OCI-LY7 (cell line): ENCODE results near the gene SLC30A7. TPM values are rescaled to one million over a fixed set of nuclear protein-coding genes. Genes with fewer than 3 reads are reported as not detected.

Experiments used
- BruUV-seq: library from RNA; stranded (reverse); fragments of 400-500 nt; replicated peaks from 2 replicates; lab custom pipeline; 2021; lab: Mats Ljungman, UMichigan
- CTCF ChIA-PET: fragments of 300-600 bp; sonication (Branson Sonifier 250); formaldehyde crosslinking; loops from one replicate; lab custom pipeline; 2022; ENCODE audit warnings: antibody characterized with exemption; ENCODE audit not compliant: unreplicated experiment; lab: Charles Lee
- POLR2A ChIA-PET: fragments of 300-600 bp; sonication (Branson Sonifier 250); formaldehyde crosslinking; loops from one replicate; lab custom pipeline; 2022; ENCODE audit warnings: antibody characterized with exemption; lab: Charles Lee
- DNase-seq: peaks from one replicate; pipeline ENCODE4 v3.0.0-alpha.2; 2015; ENCODE audit warnings: low spot score
- H2AFZ ChIP-seq: fragments of 200-600 bp; sonication (generic), shearing (Covaris generic); 2 replicates; pipeline ENCODE4 v1.6.1; 2014; ENCODE audit warnings: mild to moderate bottlenecking, antibody characterized with exemption, low read length, moderate library complexity
- H3K27ac ChIP-seq: fragments of 200-600 bp; sonication (generic); 2 replicates; pipeline ENCODE4 v1.5.1; 2014; ENCODE audit warnings: mixed run types, low read depth, mild to moderate bottlenecking, moderate library complexity, low read length, inconsistent platforms; ENCODE audit not compliant: poor library complexity, severe bottlenecking
- H3K36me3 ChIP-seq: fragments of 200-600 bp; sonication (generic); 2 replicates; pipeline ENCODE4 v1.6.1; 2014; ENCODE audit warnings: mild to moderate bottlenecking, antibody characterized with exemption, low read length, moderate library complexity, mixed read lengths; ENCODE audit not compliant: insufficient read depth
- H3K4me1 ChIP-seq: fragments of 200-600 bp; sonication (generic); 2 replicates; pipeline ENCODE4 v1.5.1; 2014; ENCODE audit warnings: mild to moderate bottlenecking, low read length; ENCODE audit not compliant: insufficient read depth, poor library complexity, severe bottlenecking
- H3K4me2 ChIP-seq: fragments of 200-600 bp; sonication (generic); 2 replicates; pipeline ENCODE4 v1.6.1; 2014; ENCODE audit warnings: mild to moderate bottlenecking, low read length
- H3K4me3 ChIP-seq: fragments of 200-600 bp; sonication (generic); 2 replicates; pipeline ENCODE4 v1.5.1; 2014; ENCODE audit warnings: mild to moderate bottlenecking, low read depth, low read length; ENCODE audit not compliant: poor library complexity, severe bottlenecking
- H3K79me2 ChIP-seq: fragments of 200-600 bp; sonication (generic); 2 replicates; pipeline ENCODE4 v1.6.1; 2016; ENCODE audit warnings: low read depth, mild to moderate bottlenecking, low read length, moderate library complexity, mixed read lengths; ENCODE audit not compliant: insufficient read depth
- H3K9me2 ChIP-seq: fragments of 200-600 bp; sonication (generic); 2 replicates; pipeline ENCODE4 v1.6.1; 2016; ENCODE audit warnings: mild to moderate bottlenecking, low read length, mixed read lengths; ENCODE audit not compliant: insufficient read depth
- H3K9me3 ChIP-seq: fragments of 200-600 bp; sonication (generic); 2 replicates; pipeline ENCODE4 v1.6.1; 2014; ENCODE audit warnings: mild to moderate bottlenecking, mixed run types, low read length, mixed read lengths
- H4K20me1 ChIP-seq: fragments of 200-600 bp; sonication (generic); 2 replicates; pipeline ENCODE4 v1.6.1; 2014; ENCODE audit warnings: mild to moderate bottlenecking, antibody characterized with exemption, low read length, moderate library complexity, mixed read lengths; ENCODE audit not compliant: insufficient read depth
- CTCF ChIP-seq: fragments of 200-600 bp; sonication (generic); conservative IDR thresholded peaks from 2 replicates; pipeline ENCODE4 v1.5.1; 2014; ENCODE audit warnings: mild to moderate bottlenecking, antibody characterized with exemption, low read length, moderate library complexity, mixed read lengths
- EZH2phosphoT487 ChIP-seq: fragments of 200-600 bp; sonication (generic); IDR thresholded peaks from 2 replicates; pipeline ENCODE4 v1.6.1; 2018; ENCODE audit warnings: low read depth, borderline replicate concordance, mild to moderate bottlenecking, mixed run types, antibody characterized with exemption, low read length, moderate library complexity, mixed read lengths
- intact Hi-C: fragments of 100-400 bp; cut with micrococcal nuclease; formaldehyde crosslinking; loops from one replicate; pipeline ENCODE4 v1.10.0; 2022; ENCODE audit not compliant: unreplicated experiment
- total RNA-seq, 2 experiments: library from RNA; depleted of rRNA in 1 of 2; stranded (reverse); fragments of >200 nt in 1 of 2; shearing (Covaris generic) in 1 of 2; gene quantifications; 2 replicates each; pipeline ENCODE4 v1.2.3, GENCODE V29; 2014 to 2022

SLC30A7 gene
- total RNA-seq, 2 experiments from 2014 or later = 8.6 to 15.3 TPM

DNA sequence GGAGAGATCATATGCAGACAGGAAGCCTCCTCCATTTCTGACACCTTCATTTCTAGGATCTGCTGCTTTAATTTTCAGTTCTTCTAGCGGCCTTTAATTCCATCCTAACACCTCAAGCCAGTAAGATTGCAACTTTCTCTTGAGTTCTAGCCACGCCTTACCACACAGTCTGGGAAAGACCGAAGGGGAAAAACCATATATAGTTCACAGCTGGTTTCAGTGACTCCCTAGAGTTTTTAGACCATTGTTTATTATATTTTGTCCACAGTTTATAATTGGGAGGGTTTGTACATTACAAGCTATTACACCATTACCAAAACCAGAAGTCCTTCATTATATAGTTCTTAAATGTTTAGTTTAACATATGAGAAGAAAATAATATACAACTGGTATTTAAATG is 92.2 kb downstream of the SLC30A7 start:
- CTCF ChIA-PET = no interaction called here
- H3K4me1 ChIP-seq = no peaks in the 10 kb centered on the region
- H3K9me3 ChIP-seq = no peaks in the 10 kb centered on the region
- H4K20me1 ChIP-seq = no peaks in the 10 kb centered on the region
- TF ChIP-seq CTCF = no peak
- TF ChIP-seq EZH2phosphoT487 = no peak
- H3K27ac ChIP-seq = no peak overlapping the region
- no peak overlapping the region for H3K4me2 ChIP-seq
- H3K36me3 ChIP-seq = peaks cover 67% of the 10 kb centered on the region
- intact Hi-C loops = no loop called here
- H3K4me3 ChIP-seq = no peak overlapping the region
- H2AFZ ChIP-seq = no peak overlapping the region
- no peaks in the 10 kb centered on the region for H3K9me2 ChIP-seq
- H3K79me2 ChIP-seq = no peaks in the 10 kb centered on the region
- POLR2A ChIA-PET = interaction anchor here (0.7 kb wide), 2 partner anchors 10 to 28 kb away, joined by 3 read pairs; no protein-coding TSS in a partner anchor
- no peak for DNase-seq
- BruUV-seq = no TSS peak

DNA sequence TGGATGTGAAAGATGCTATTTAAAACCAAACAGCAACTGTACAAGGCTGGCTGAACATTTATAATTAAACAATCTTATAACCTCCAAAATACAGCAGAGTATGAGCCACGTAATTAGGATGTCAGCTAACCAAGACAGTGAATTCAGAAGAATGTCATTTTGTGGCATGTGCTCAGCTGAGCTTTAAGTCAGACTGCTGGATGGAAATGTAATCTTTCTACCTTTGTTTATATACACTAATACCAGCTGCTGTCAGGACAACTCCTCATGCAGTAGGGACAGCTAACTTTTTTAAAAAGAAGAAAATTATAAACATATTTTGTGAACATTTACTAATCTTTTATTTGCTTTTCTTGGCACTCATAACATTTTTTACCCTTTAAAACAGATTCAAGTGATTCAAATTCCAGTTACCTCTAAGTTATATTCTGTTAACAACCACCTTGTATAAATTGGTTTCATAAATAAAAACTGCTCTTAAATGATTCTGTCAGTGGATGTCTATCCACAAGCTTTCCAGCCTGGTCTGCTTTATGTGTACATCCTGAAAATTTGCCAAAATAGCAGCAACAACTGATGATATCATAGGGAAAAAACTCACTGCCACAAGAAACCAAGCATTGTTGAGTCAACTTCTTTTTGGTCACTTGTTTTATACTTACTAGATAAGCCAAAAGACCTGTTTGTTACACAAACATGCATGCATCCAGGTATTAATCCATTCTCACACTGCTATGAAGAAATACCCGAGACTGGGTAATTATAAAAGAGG is 93.6 kb downstream of the SLC30A7 start:
- BruUV-seq = no TSS peak
- Histone ChIP-seq H4K20me1 (no peaks in the 10 kb centered on the region), H3K4me3 (no peak overlapping the region), H3K79me2 (no peaks in the 10 kb centered on the region), H2AFZ (no peak overlapping the region), H3K9me3 (no peaks in the 10 kb centered on the region), H3K4me1 (no peaks in the 10 kb centered on the region), H3K27ac (no peak overlapping the region), H3K36me3 (peaks cover 64% of the 10 kb centered on the region), H3K4me2 (no peak overlapping the region), H3K9me2 (no peaks in the 10 kb centered on the region)
- CTCF ChIA-PET = no interaction called here
- TF ChIP-seq EZH2phosphoT487 (no peak), CTCF (no peak)
- POLR2A ChIA-PET = interaction anchor here (0.6 to 1.4 kb wide), 6 partner anchors 14 to 382 kb away, joined by 3 read pairs; no protein-coding TSS in a partner anchor
- DNase-seq = no peak
- intact Hi-C loops = no loop called here
